NCI-H1436 (cell line): Measurements from ENCODE around the gene AP2A2.

Experiments
- DNase-seq: peaks from one replicate; lab custom pipeline; 2025; lab: John Stamatoyannopoulos, UW

AP2A2 gene

GRCh38 chr11:924406-925157 lies 1.1 kb upstream of the AP2A2 start:
- DNase-seq = no peak

- DNase-seq = no peak
Measured at GRCh38 chr11:925158-925495, 543 bp upstream of the AP2A2 start.

GRCh38 chr11:926341-926916 lies 759 bp downstream of the AP2A2 start:
- no peak for DNase-seq

GRCh38 chr11:927871-928270 lies 2.2 kb downstream of the AP2A2 start:
- peak; percentile 48 for DNase-seq

- no peak for DNase-seq
Measured at GRCh38 chr11:928786-929185, 3.1 kb downstream of the AP2A2 start.

GRCh38 chr11:929405-929804 lies 3.7 kb downstream of the AP2A2 start:
- DNase-seq = no peak

- no peak for DNase-seq
Measured at GRCh38 chr11:931385-931784, 5.7 kb downstream of the AP2A2 start.

GRCh38 chr11:932435-932834 lies 6.8 kb downstream of the AP2A2 start:
- no peak for DNase-seq

GRCh38 chr11:933142-933851 lies 7.6 kb downstream of the AP2A2 start:
- no peak for DNase-seq

GRCh38 chr11:933936-934335 lies 8.3 kb downstream of the AP2A2 start:
- no peak for DNase-seq

GRCh38 chr11:934527-934926 lies 8.9 kb downstream of the AP2A2 start:
- DNase-seq = no peak

GRCh38 chr11:936199-936598 lies 10.5 kb downstream of the AP2A2 start:
- DNase-seq = no peak

- DNase-seq = no peak
Measured at GRCh38 chr11:937841-938261, 12.2 kb downstream of the AP2A2 start.

- no peak for DNase-seq
Measured at GRCh38 chr11:940496-941135, 14.9 kb downstream of the AP2A2 start.

GRCh38 chr11:942823-943222 lies 17.2 kb downstream of the AP2A2 start:
- DNase-seq = no peak

GRCh38 chr11:944711-945470 lies 19.2 kb downstream of the AP2A2 start:
- no peak for DNase-seq

- DNase-seq = no peak
Measured at GRCh38 chr11:945986-946385, 20.3 kb downstream of the AP2A2 start.

- no peak for DNase-seq
Measured at GRCh38 chr11:947744-948143, 22.1 kb downstream of the AP2A2 start.

GRCh38 chr11:951507-951906 lies 25.8 kb downstream of the AP2A2 start:
- no peak for DNase-seq

- DNase-seq = no peak
Measured at GRCh38 chr11:952406-953385, 27.0 kb downstream of the AP2A2 start.

- DNase-seq = no peak
Measured at GRCh38 chr11:953512-953911, 27.8 kb downstream of the AP2A2 start.
